Large intestine (tissue), 3 donors: ENCODE data around the gene AP5S1. TPM values are rescaled to one million over a fixed set of nuclear protein-coding genes. Genes with fewer than 3 reads are reported as not detected.
"Not testable (repeated sequence)": the region's sequence is repeated elsewhere in the genome, so short reads cannot be mapped to it uniquely, and the experiment has no call there.

Source experiments
- DNase-seq, 2 donors: peaks; one replicate each; pipeline versions ENCODE4 v3.0.0 to v3.0.0-alpha.2; 2013
- H3K27ac ChIP-seq: one replicate; pipeline ENCODE4 v1.5.1; 2013; ENCODE audit warnings: low read length
- H3K27me3 ChIP-seq: 2 replicates; pipeline ENCODE4 v1.6.1; 2013; ENCODE audit warnings: low read length; ENCODE audit not compliant: control insufficient read depth, insufficient read depth
- H3K36me3 ChIP-seq: 2 replicates; pipeline ENCODE4 v1.6.1; 2013; ENCODE audit warnings: low read length; ENCODE audit not compliant: control insufficient read depth, insufficient read depth
- H3K4me1 ChIP-seq: one replicate; pipeline ENCODE4 v1.6.1; 2013; ENCODE audit warnings: low read length; ENCODE audit not compliant: control insufficient read depth, insufficient read depth
- H3K4me3 ChIP-seq: one replicate; pipeline ENCODE4 v1.5.1; 2013; ENCODE audit warnings: low read length
- H3K9me3 ChIP-seq: one replicate; pipeline ENCODE4 v1.6.1; 2013; ENCODE audit warnings: mild to moderate bottlenecking, low read depth, low read length, moderate library complexity; ENCODE audit not compliant: control insufficient read depth
- WGBS: methylation state at CpG from one replicate; pipeline ENCODE4 v1.1.5; 2013; ENCODE audit warnings: low lambda C conversion rate; ENCODE audit not compliant: insufficient coverage; 5-methylcytosine and 5-hydroxymethylcytosine counted together
- polyA plus RNA-seq: library from polyadenylated mRNA; unstranded; fragments of 120-200 nt; gene quantifications from one replicate; pipeline ENCODE4 v1.2.1, GENCODE V29; 2013

The AP5S1 gene
- polyA plus RNA-seq, 1 donor = 8.2 TPM

GRCh38 chr20:3842348-3842930 is 22.1 kb downstream of the AP5S1 start:
- Histone ChIP-seq H3K36me3 (no peaks in the 10 kb centered on the region), H3K27ac (no peak overlapping the region), H3K9me3 (no peaks in the 10 kb centered on the region), H3K27me3 (no peaks in the 10 kb centered on the region), H3K4me1 (peaks cover 15% of the 10 kb centered on the region), H3K4me3 (no peak overlapping the region)
- DNase-seq = peak in 1 of 2 donors; percentile 66
- no CpG with 5 or more reads among the region's 7 CpGs for WGBS

DNA sequence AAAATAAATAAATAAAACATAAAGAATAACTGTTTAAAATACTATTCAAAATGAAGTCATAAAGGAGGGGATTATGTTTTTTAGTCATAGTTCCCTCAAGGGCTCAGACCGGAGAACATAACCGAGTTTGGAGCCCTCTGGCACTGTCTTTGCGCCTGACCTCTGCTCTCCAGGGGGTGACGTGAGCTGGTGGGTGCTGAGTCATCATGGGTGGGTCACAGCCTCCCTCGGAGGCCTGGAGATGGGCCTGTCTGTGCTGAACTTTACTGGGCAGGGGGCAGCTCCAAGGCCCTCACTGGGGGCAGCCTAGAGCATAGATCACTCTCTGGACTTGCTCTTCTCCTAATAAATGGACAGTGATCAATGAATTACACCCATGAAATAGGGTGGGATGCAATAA is 23.1 kb downstream of the AP5S1 start:
- Histone ChIP-seq H3K27me3 (no peaks in the 10 kb centered on the region), H3K4me3 (no peak overlapping the region), H3K27ac (no peak overlapping the region), H3K9me3 (no peaks in the 10 kb centered on the region), H3K36me3 (no peaks in the 10 kb centered on the region), H3K4me1 (peaks cover 15% of the 10 kb centered on the region)
- no CpG with 5 or more reads among the region's 5 CpGs for WGBS
- DNase-seq = no peak

DNA sequence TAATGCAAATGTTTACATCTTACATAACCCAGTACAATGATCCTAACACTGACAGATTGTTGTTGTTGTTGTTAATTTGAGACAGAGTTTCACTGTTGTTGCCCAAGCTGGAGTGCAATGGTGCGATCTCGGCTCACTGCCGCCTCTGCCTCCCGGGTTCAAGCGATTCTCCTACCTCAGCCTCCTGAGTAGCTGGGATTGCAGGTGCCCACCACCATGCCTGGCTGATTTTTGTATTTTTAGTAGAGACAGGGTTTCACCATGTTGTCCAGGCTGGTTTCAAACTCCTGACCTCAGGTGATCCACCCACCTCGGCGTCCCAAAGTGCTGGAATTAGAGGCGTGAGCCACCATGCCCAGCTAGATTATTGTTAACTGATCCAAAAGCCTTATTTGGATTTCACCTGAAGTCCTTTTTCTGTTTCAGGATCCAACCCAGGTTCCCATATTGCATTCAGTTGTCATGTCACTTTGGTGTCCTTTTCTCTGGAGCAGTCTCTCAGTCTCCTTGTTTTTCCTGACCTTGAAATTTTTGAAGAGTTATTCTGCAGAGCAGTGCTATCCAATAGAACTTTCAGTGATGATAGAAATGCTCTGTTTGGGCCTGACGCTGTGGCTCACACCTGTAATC is 23.8 kb downstream of the AP5S1 start:
- H3K36me3 ChIP-seq, H3K4me3 ChIP-seq, DNase-seq, H3K9me3 ChIP-seq, H3K27ac ChIP-seq, H3K27me3 ChIP-seq: not testable (repeated sequence)
- peaks cover 15% of the 10 kb centered on the region for H3K4me1 ChIP-seq
- no CpG with 5 or more reads among the region's 9 CpGs for WGBS

DNA sequence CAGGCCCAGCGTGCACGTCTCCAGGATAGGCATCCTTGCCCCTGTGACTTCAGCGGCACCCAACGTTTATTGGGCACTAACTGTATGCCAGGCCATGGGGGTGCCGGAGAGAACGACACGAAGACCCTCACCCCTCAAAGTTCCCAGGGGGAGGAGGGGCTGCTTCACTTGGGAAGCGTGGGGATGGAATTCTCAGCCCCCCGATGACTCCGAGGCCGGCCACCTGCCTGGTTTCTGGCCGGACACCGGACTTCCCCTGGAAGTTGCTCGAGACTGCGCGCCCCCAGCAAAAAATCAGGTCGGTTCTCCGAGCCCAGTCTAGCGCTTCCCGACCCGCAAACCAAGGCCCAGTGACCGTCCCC is 26.0 kb downstream of the AP5S1 start:
- Histone ChIP-seq H3K4me3 (peak overlapping the region; percentile 76), H3K27me3 (no peaks in the 10 kb centered on the region), H3K9me3 (no peaks in the 10 kb centered on the region), H3K27ac (peak overlapping the region; percentile 95), H3K36me3 (no peaks in the 10 kb centered on the region), H3K4me1 (peaks cover 15% of the 10 kb centered on the region)
- DNase-seq = no peak
- no CpG with 5 or more reads among the region's 22 CpGs for WGBS

GRCh38 chr20:3846740-3847428 is 26.5 kb downstream of the AP5S1 start, which contains the start of gene MAVS:
MAVS (plus strand) TSS chr20:3846834; CDS start chr20:3854625, 7,791 bp downstream.
- DNase-seq = peak; percentile 78 to 92
- H3K27me3 ChIP-seq = no peaks in the 10 kb centered on the region
- peaks cover 15% of the 10 kb centered on the region for H3K4me1 ChIP-seq
- H3K27ac ChIP-seq = peak within 1 kb of the TSS; percentile 95
- peak within 1 kb of the TSS; percentile 76 for H3K4me3 ChIP-seq
- H3K9me3 ChIP-seq = no peaks in the 10 kb centered on the region
- H3K36me3 ChIP-seq = no peaks in the 10 kb centered on the region
- WGBS = no CpG with 5 or more reads among the region's 72 CpGs

DNA sequence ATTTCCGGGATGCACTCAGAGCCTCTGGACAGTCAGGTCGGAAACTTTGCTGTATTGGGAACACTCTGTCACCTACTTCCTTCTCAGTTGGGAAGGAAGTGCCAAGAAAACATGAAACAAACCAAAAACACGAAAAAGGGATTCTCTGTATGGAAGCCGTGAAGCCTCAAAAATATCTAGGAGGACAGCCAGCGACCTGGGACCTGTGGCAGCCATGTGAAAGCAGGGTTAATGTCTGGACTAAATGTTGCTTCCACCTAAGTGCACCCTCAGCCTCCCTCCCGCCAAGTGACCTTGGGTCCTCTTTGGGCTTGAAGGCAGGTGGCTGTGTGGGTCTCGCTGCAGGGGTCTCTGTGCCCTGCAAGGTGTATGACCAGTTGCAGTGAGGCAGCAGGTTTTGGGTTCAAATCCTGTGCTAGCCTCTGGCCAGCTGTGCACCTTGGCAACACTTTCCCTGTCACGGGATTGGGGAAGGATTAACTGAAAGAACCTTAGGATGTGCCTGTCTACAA is 27.1 kb downstream of the AP5S1 start:
- Histone ChIP-seq H3K27ac (peak overlapping the region; percentile 95), H3K4me1 (peaks cover 12% of the 10 kb centered on the region), H3K4me3 (peak overlapping the region; percentile 76), H3K36me3 (no peaks in the 10 kb centered on the region), H3K27me3 (no peaks in the 10 kb centered on the region), H3K9me3 (no peaks in the 10 kb centered on the region)
- DNase-seq = peak in 1 of 2 donors; percentile 59
- WGBS = no CpG with 5 or more reads among the region's 8 CpGs

DNA sequence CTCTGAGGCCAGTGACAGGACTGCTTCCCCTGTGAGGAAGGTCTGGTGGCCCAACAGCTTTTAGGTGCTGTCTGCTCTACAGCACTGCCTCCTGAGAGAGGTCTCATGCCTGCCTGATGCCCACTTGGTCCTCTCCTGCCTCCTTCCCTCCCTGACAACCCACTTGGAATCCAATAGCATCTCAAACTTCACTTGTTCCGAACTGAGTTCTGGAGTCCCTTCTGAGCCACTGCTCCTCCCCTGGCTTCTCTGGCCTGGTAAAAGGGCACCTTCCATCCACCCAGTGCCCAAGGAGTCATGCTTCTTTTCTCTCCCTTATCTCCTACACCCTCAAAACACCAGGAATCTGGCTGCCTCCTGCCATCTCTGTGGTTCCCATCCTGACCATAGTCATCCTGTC is 28.2 kb downstream of the AP5S1 start:
- no peaks in the 10 kb centered on the region for H3K9me3 ChIP-seq
- no peak overlapping the region for H3K4me3 ChIP-seq
- no peak overlapping the region for H3K27ac ChIP-seq
- no CpG with 5 or more reads among the region's 1 CpG for WGBS
- H3K36me3 ChIP-seq = no peaks in the 10 kb centered on the region
- peaks cover 12% of the 10 kb centered on the region for H3K4me1 ChIP-seq
- no peaks in the 10 kb centered on the region for H3K27me3 ChIP-seq
- DNase-seq = no peak

DNA sequence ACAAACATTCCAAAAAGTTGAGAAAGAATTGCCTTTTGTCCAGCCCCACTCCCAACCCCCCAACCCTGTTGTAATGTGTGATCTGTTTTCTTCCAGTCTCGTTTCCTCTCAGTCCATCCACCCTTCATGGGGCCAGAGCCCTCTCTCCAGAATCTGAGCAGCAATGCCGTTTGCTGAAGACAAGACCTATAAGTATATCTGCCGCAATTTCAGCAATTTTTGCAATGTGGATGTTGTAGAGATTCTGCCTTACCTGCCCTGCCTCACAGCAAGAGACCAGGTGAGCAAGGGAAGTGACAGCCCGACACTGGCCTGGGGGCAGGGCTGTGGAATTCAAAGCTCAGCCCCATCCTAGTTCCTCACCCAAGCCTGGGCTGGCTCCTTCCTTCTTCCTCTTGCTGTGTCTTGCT is 34.1 kb downstream of the AP5S1 start:
- Histone ChIP-seq H3K27me3 (no peaks in the 10 kb centered on the region), H3K27ac (no peak overlapping the region), H3K36me3 (peaks cover 36% of the 10 kb centered on the region), H3K4me1 (no peaks in the 10 kb centered on the region), H3K9me3 (no peaks in the 10 kb centered on the region), H3K4me3 (no peak overlapping the region)
- no peak for DNase-seq
- WGBS = no CpG with 5 or more reads among the region's 4 CpGs

DNA sequence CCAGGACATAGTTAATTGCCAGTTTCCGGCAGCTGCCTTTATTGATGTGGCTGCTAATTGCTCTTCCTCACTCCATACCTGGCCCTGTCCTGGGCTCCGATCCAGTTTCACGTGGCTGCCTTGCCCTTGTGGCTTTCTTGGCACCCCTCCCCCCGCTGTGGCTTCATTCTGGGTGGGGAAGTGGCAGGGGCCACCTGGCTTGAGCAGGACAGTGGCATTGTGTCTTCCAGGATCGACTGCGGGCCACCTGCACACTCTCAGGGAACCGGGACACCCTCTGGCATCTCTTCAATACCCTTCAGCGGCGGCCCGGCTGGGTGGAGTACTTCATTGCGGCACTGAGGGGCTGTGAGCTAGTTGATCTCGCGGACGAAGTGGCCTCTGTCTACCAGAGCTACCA is 37.1 kb downstream of the AP5S1 start:
- Histone ChIP-seq H3K27me3 (no peaks in the 10 kb centered on the region), H3K4me1 (no peaks in the 10 kb centered on the region), H3K4me3 (no peak overlapping the region), H3K36me3 (peaks cover 52% of the 10 kb centered on the region), H3K9me3 (no peaks in the 10 kb centered on the region), H3K27ac (no peak overlapping the region)
- DNase-seq = no peak
- no CpG with 5 or more reads among the region's 14 CpGs for WGBS

DNA sequence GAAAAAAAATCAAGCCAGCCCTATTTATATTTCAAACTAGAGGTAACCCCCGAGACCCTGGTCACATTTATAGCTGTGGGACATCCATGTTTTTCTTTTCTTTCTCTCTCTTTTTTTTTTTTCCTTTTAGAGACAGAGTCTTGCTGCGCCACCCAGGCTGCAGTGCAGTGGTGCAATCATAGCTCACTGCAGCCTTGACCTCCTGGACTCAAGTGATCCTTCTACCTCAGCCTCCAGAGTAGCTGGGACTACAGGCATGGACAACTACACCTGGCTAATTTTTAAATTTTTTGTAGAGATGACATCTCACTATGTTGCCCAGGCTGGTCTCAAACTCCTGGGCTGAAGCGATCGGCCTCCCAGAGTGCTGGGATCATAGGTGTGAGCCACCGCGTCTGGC is 38.3 kb downstream of the AP5S1 start:
- Histone ChIP-seq H3K36me3 (peaks cover 65% of the 10 kb centered on the region), H3K9me3 (no peaks in the 10 kb centered on the region), H3K4me1 (no peaks in the 10 kb centered on the region), H3K27me3 (no peaks in the 10 kb centered on the region), H3K27ac (no peak overlapping the region), H3K4me3 (no peak overlapping the region)
- no peak for DNase-seq
- 90% methylated on average over 2 of the region's 6 CpGs for WGBS
